AG09309 (cell line): ENCODE results near the gene STRN3.
"Not testable (repeated sequence)": the region's sequence is repeated elsewhere in the genome, so short reads cannot be mapped to it uniquely, and the experiment has no call there.

Source experiments
- DNase-seq: peaks from one replicate; pipeline ENCODE4 v3.0.0-alpha.2; 2010; ENCODE audit warnings: low read depth
- H3K4me3 ChIP-seq: 2 replicates; pipeline ENCODE4 v1.5.1; 2011; ENCODE audit warnings: mild to moderate bottlenecking, low read depth, low read length, moderate library complexity; ENCODE audit not compliant: control insufficient read depth
- TF ChIP-seq, protein P1 (sequence below): IDR thresholded peaks from 2 replicates; pipeline ENCODE4 v1.5.1; 2011; ENCODE audit warnings: mild to moderate bottlenecking, low read depth, low read length, inconsistent platforms; ENCODE audit not compliant: insufficient read depth, control insufficient read depth; ENCODE audit errors: missing control alignments

STRN3 gene

DNA sequence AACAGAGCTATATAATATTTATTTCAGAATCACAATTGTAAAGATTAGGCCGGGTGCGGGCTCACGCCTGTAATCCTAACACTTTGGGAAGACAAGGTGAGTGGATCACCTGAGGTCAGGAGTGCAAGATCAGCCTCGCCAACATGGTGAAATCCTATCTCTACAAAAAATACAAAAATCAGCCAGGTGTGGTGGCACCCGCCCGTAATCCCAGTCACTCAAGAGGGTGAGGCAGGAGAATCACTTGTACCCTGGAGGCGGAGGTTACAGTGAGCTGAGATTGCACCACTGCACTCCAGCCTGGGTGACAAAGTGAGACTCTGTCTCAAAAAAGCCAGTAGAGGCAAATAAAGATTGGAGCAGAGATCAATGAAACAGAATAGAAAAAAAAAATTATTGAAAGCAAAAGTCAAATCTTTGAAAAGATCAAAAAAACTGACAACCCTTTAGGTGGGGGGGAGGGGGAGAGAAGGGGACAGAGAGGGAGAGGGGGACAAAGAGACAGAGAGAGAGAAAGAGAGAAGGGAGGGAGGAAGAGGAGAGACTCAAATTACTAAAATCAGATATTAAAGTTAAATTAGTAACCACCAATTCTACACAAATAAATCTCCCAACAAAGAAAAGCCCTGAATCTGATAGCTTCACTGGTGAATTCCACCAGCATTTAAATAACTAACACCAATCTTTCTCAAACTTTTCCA lies 53.1 kb downstream of the STRN3 start:
- H3K4me3 ChIP-seq: no peak overlapping the region
- no peak for DNase-seq
- TF ChIP-seq, protein P1, sequence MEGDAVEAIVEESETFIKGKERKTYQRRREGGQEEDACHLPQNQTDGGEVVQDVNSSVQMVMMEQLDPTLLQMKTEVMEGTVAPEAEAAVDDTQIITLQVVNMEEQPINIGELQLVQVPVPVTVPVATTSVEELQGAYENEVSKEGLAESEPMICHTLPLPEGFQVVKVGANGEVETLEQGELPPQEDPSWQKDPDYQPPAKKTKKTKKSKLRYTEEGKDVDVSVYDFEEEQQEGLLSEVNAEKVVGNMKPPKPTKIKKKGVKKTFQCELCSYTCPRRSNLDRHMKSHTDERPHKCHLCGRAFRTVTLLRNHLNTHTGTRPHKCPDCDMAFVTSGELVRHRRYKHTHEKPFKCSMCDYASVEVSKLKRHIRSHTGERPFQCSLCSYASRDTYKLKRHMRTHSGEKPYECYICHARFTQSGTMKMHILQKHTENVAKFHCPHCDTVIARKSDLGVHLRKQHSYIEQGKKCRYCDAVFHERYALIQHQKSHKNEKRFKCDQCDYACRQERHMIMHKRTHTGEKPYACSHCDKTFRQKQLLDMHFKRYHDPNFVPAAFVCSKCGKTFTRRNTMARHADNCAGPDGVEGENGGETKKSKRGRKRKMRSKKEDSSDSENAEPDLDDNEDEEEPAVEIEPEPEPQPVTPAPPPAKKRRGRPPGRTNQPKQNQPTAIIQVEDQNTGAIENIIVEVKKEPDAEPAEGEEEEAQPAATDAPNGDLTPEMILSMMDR: no peak

DNA sequence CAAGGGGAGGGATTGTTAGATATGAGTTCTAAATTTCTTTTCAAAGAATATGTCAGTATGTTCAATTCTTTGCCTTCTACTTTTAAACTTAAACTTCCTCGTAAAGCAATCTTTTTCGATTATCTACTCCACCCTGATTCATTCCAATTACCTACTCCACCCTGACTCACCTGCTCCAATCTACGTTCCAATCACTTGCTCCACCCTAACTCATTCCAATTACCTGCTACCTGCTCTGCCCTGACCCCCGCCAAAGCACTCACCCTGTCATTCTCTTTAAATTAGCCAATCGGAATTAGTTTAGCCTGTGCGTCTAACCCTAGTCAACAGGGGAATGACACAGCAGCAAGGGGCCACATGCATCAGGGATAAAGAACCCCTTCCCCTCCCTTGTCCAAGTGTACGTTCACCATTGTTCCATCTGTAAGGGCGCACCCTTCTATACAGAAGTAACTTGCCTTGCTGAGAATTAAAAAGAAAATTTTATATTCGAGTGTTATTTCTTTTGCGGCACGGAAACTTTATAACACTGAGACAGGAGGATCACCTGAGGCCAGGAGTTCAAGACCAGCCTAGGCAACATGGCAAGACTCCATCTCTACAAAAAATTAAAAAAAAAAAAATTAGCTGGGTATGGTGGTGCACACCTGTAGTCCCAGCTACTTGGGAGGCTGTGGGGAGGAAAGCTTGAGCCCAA lies 54.0 kb downstream of the STRN3 start:
- H3K4me3 ChIP-seq, DNase-seq: not testable (repeated sequence)

DNA sequence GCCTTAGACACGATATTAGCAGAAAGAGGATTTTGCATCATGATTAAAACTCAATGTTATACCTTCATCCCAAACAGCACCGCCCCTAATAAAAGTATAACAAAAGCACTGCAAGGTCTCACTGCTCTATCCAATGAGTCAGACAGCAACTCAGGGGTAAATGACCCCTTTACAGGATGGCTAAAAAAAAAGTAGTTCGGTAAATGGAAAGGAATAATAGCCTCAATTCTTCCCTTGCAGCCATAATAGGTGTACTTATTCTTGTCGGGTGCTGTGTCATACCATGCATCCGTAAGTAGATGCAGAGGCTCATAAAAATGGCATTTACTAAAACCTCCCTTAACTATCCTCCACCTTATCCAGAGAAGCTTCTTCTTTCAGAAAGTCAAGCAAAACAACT lies 54.6 kb downstream of the STRN3 start:
- H3K4me3 ChIP-seq: no peak overlapping the region
- DNase-seq: no peak
- TF ChIP-seq, protein P1: no peak

DNA sequence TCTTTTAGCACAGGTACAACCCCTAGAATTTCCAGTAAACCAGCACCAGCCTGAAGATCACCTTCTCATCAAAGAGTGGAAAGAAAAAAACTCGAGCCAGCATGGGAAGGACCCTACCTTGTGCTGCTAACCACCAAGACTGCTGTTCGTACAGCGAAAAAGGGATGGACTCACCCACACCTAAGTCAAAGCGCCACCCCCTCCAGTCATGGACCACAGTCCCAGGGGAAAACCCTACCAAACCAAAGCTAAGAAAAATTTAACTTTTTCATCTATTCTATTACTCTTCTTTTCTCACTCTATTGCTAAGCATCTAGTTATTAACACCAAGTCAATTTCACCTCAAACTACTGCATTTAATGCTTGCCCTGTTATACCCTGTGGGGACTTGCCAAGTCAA lies 56.4 kb downstream of the STRN3 start:
- H3K4me3 ChIP-seq, DNase-seq: not testable (repeated sequence)

- H3K4me3 ChIP-seq, DNase-seq: not testable (repeated sequence)
Measured at GRCh38 chr14:30967364-30968098, 58.6 kb downstream of the STRN3 start.

- DNase-seq: no peak
- TF ChIP-seq, protein P1: no peak
- no peak overlapping the region for H3K4me3 ChIP-seq
Measured at GRCh38 chr14:30966415-30967363, 59.5 kb downstream of the STRN3 start.

- DNase-seq: not testable (repeated sequence)
Measured at GRCh38 chr14:30965861-30966260, 60.3 kb downstream of the STRN3 start.

GRCh38 chr14:30962537-30962936 lies 63.6 kb downstream of the STRN3 start:
- DNase-seq, H3K4me3 ChIP-seq: not testable (repeated sequence)

More at GRCh38 chr14:30965861-30966260, 60.3 kb downstream of the STRN3 start:
- not testable (repeated sequence) for H3K4me3 ChIP-seq

GRCh38 chr14:30961330-30961729 lies 64.8 kb downstream of the STRN3 start:
- DNase-seq: no peak
- TF ChIP-seq, protein P1: no peak
- H3K4me3 ChIP-seq: no peak overlapping the region
